Measurements from ENCODE around the gene MLPH.

DNA sequence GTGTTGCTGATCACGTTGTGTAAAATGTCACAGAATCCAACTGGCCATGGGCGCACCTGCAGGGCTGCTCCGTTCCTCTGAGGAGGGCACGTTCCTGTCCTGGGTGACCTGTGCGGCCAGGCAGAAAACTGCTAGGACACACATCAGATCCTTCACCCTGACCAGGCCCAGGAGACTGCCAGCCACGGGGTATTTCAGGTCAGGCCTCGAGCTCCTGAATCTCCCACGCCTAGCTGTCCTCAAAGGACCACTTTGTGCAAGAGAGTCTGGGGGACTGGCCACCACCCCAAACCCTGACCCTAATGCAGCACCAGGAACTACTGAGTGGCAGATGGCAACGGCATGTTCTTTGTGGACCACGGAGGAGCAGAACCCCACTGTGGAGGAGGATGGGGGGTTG is 90.4 kb downstream of the MLPH start:
- TF ChIP-seq, protein P1, sequence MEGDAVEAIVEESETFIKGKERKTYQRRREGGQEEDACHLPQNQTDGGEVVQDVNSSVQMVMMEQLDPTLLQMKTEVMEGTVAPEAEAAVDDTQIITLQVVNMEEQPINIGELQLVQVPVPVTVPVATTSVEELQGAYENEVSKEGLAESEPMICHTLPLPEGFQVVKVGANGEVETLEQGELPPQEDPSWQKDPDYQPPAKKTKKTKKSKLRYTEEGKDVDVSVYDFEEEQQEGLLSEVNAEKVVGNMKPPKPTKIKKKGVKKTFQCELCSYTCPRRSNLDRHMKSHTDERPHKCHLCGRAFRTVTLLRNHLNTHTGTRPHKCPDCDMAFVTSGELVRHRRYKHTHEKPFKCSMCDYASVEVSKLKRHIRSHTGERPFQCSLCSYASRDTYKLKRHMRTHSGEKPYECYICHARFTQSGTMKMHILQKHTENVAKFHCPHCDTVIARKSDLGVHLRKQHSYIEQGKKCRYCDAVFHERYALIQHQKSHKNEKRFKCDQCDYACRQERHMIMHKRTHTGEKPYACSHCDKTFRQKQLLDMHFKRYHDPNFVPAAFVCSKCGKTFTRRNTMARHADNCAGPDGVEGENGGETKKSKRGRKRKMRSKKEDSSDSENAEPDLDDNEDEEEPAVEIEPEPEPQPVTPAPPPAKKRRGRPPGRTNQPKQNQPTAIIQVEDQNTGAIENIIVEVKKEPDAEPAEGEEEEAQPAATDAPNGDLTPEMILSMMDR (conservative IDR thresholded peaks at IDR 0.05 in 1 of 2, IDR thresholded peaks at IDR 0.05 in 1 of 2; ENCODE audit: extremely low read depth in 1 of 2, insufficient read depth in 1 of 2, low read depth in 1 of 2, low read length in 2 of 2), result no peak
- no peak for TF ChIP-seq EZH2 (IDR thresholded peaks at IDR 0.05; ENCODE audit: borderline replicate concordance, low read length)

All from mammary epithelial cell (primary cell).